HepG2 (cell line): ENCODE measurements around the gene MOCS1. TPM values are rescaled to one million over a fixed set of nuclear protein-coding genes. Genes with fewer than 3 reads are reported as not detected.

ENCODE experiments used
- ARHGAP35 ChIP-seq: sonication (generic); formaldehyde crosslinking; IDR thresholded peaks from 2 replicates; pipeline ENCODE4 v1.9.0; 2022; ENCODE audit warnings: mild to moderate bottlenecking, inconsistent platforms, moderate library complexity, missing genetic modification reagents, borderline replicate concordance
- EP300 ChIP-seq, 3 experiments: sonication (generic) in 1 of 3; formaldehyde crosslinking in 1 of 3; IDR thresholded peaks; 2 replicates each; pipeline versions ENCODE4 v1.5.1 to v1.6.1; 2011 to 2020; ENCODE audit warnings: low read depth in 2 of 3, low read length in 2 of 3, borderline replicate concordance in 1 of 3, improper control_type of control experiment in 1 of 3, mild to moderate bottlenecking in 1 of 3, missing genetic modification reagents in 1 of 3, moderate library complexity in 1 of 3
- IRX3 ChIP-seq: sonication (generic); formaldehyde crosslinking; IDR thresholded peaks from 2 replicates; pipeline ENCODE4 v1.8.1; 2023; ENCODE audit warnings: mild to moderate bottlenecking, low read depth, missing genetic modification reagents, borderline replicate concordance
- KDM6A ChIP-seq: IDR thresholded peaks from 2 replicates; pipeline ENCODE4 v1.6.1; 2016; ENCODE audit warnings: low read depth
- SALL1 ChIP-seq: sonication (generic); formaldehyde crosslinking; IDR thresholded peaks from 2 replicates; pipeline ENCODE4 v1.8.0; 2022; ENCODE audit warnings: mild to moderate bottlenecking, missing genetic modification reagents
- TBX3 ChIP-seq: fragments of 450-650 bp; IDR thresholded peaks from 2 replicates; pipeline ENCODE4 v1.6.1; 2017; ENCODE audit warnings: antibody characterized with exemption, mild to moderate bottlenecking, inconsistent platforms, borderline replicate concordance
- ZNF12 ChIP-seq: sonication (generic); formaldehyde crosslinking; IDR thresholded peaks from 2 replicates; pipeline ENCODE4 v1.5.0; 2020; ENCODE audit warnings: missing genetic modification reagents
- ZNF234 ChIP-seq: sonication (generic); formaldehyde crosslinking; conservative IDR thresholded peaks from 2 replicates; pipeline ENCODE4 v1.5.1; 2020; ENCODE audit warnings: mild to moderate bottlenecking, missing genetic modification reagents
- ZNF292 ChIP-seq: sonication (generic); formaldehyde crosslinking; IDR thresholded peaks from 2 replicates; pipeline ENCODE4 v1.8.1; 2022; ENCODE audit warnings: mild to moderate bottlenecking, low read depth, missing genetic modification reagents, borderline replicate concordance
- ZNF296 ChIP-seq: sonication (generic); formaldehyde crosslinking; conservative IDR thresholded peaks from 2 replicates; pipeline ENCODE4 v1.5.0; 2020; ENCODE audit warnings: mild to moderate bottlenecking, missing genetic modification reagents
- ZNF766 ChIP-seq: sonication (generic); formaldehyde crosslinking; IDR thresholded peaks from 2 replicates; pipeline ENCODE4 v1.5.0; 2020; ENCODE audit warnings: missing genetic modification reagents, borderline replicate concordance
- polyA plus RNA-seq, 8 experiments: library from polyadenylated mRNA; depleted of rRNA in 3 of 8; stranded (reverse) in 7 of 8; unstranded in 1 of 8; fragments of >200 nt; fragmentation: Illumina TruSeq in 4 of 8; extraction: Trizol in 4 of 8; gene quantifications; 2 replicates each; pipeline versions ENCODE4 v1.2.1 to v1.2.3, GENCODE V29; 2011 to 2016; ENCODE audit warnings: low read depth in 4 of 8, missing spikeins in 1 of 8, mixed read lengths in 1 of 8; ENCODE audit not compliant: insufficient read depth in 1 of 8
- total RNA-seq, 5 experiments: library from RNA; depleted of rRNA; stranded (reverse); fragments of >200 nt; fragmentation: Illumina TruSeq; extraction: Trizol; gene quantifications; 2 replicates each; pipeline ENCODE4 v1.2.3, GENCODE V29; 2016; ENCODE audit warnings: low read depth in 1 of 5
- TF ChIP-seq, protein P1 (sequence below): sonication (generic); formaldehyde crosslinking; IDR thresholded peaks from 2 replicates; pipeline ENCODE4 v1.5.1; 2020; ENCODE audit warnings: missing genetic modification reagents, mild to moderate bottlenecking, borderline replicate concordance
- TF ChIP-seq, protein P2 (sequence below): sonication (generic); formaldehyde crosslinking; IDR thresholded peaks from 2 replicates; pipeline ENCODE4 v1.8.0; 2022; ENCODE audit warnings: mild to moderate bottlenecking, missing genetic modification reagents; ENCODE audit not compliant: insufficient replicate concordance
- TF ChIP-seq, protein P3 (sequence below), 2 experiments: IDR thresholded peaks; 2 replicates each; pipeline ENCODE4 v1.6.1; 2011 to 2012; ENCODE audit warnings: low read length in 2 of 2, borderline replicate concordance in 1 of 2, low read depth in 1 of 2, mild to moderate bottlenecking in 1 of 2, moderate library complexity in 1 of 2
- TF ChIP-seq, protein P4 (sequence below): sonication (generic); formaldehyde crosslinking; IDR thresholded peaks from 2 replicates; pipeline ENCODE4 v1.4.0; 2020; ENCODE audit warnings: missing genetic modification reagents
- TF ChIP-seq, protein P5 (sequence below): IDR thresholded peaks from 2 replicates; pipeline ENCODE4 v1.6.1; 2016
- TF ChIP-seq, protein P6 (sequence below): sonication (generic); formaldehyde crosslinking; IDR thresholded peaks from 2 replicates; pipeline ENCODE4 v1.8.1; 2023; ENCODE audit warnings: mild to moderate bottlenecking, missing genetic modification reagents

Gene MOCS1
- total and polyA plus RNA-seq, 2 of the 13 experiments (the other 11 are each of a cell fraction or from before 2014, with no cell fraction given): 5.3 to 11.7 TPM

DNA sequence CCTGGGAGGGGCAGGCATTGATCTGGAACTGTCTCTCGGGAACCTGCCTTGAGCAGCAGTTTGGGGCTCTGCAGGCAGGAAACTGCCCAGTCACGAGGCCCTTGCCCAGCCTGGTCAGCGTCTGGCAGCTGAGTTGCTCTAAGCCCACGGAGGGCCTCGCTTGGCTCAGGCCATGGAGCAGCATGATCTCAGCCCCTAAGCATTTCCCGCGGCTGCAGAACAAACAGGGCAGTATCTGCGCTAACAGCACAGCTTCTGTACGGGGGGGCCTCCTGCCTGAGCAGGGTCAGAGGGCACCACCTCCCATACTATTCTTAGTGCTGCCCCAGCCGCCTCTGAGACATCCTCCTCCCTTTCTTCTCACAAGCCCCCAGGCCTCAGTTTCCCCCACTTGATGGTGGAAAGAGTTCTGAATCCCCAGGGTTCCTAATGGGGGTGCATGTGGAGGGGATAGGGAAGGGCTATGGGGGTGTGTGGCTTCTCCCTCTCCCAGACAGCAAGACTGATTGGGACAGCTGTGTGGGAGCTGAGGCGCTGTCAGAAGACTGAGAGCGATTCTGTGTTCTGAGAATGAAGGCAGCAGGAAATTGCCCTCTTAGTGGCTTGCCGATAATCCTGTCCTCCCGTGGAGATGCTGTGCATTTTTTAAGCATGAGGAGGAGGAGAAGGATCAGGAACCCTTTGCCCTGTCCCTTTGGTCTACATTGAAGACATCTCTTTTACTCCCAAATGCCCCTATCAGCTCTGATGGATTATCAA is 46.4 kb downstream of the MOCS1 start (continued):
- TF ChIP-seq, protein P1, sequence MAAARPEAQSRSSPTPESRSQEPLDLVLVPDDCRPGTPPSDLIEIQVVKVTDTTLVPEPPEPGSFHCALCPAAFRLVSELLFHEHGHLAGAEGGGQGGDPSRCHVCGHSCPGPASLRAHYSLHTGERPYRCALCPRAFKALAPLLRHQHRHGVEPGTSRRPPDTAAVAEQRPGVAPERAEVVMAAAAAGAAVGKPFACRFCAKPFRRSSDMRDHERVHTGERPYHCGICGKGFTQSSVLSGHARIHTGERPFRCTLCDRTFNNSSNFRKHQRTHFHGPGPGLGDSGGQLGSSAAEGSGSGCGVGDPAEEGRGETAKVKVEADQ (CRISPR knock-in tag): peak; percentile 35; the same call in 1 of the 2 replicates
- TF ChIP-seq ZNF292 (CRISPR knock-in tag) (peak; percentile 73; the same call in 1 of the 2 replicates), SALL1 (peak; percentile 91), KDM6A (CRISPR knock-in tag) (no peak), EP300 (IDR thresholded peaks at IDR 0.05; ENCODE audit: low read depth in 2 of 2, low read length in 2 of 2) (peak in 1 of 2 experiments; percentile 6; a peak in 1 of 4 replicates), EP300 (CRISPR knock-in tag; IDR thresholded peaks at IDR 0.05; ENCODE audit: borderline replicate concordance) (peak; percentile 45; the same call in 1 of the 2 replicates), ZNF766 (CRISPR knock-in tag) (no peak), TBX3 (no peak), ARHGAP35 (CRISPR knock-in tag) (no peak), ZNF12 (CRISPR knock-in tag) (peak; percentile 67; the same call in 1 of the 2 replicates), IRX3 (no peak), ZNF234 (CRISPR knock-in tag) (no peak), ZNF296 (no peak; the same call in 1 of the 2 replicates)
- TF ChIP-seq, protein P2, sequence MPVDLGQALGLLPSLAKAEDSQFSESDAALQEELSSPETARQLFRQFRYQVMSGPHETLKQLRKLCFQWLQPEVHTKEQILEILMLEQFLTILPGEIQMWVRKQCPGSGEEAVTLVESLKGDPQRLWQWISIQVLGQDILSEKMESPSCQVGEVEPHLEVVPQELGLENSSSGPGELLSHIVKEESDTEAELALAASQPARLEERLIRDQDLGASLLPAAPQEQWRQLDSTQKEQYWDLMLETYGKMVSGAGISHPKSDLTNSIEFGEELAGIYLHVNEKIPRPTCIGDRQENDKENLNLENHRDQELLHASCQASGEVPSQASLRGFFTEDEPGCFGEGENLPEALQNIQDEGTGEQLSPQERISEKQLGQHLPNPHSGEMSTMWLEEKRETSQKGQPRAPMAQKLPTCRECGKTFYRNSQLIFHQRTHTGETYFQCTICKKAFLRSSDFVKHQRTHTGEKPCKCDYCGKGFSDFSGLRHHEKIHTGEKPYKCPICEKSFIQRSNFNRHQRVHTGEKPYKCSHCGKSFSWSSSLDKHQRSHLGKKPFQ (CRISPR knock-in tag): no peak
- TF ChIP-seq, protein P3, sequence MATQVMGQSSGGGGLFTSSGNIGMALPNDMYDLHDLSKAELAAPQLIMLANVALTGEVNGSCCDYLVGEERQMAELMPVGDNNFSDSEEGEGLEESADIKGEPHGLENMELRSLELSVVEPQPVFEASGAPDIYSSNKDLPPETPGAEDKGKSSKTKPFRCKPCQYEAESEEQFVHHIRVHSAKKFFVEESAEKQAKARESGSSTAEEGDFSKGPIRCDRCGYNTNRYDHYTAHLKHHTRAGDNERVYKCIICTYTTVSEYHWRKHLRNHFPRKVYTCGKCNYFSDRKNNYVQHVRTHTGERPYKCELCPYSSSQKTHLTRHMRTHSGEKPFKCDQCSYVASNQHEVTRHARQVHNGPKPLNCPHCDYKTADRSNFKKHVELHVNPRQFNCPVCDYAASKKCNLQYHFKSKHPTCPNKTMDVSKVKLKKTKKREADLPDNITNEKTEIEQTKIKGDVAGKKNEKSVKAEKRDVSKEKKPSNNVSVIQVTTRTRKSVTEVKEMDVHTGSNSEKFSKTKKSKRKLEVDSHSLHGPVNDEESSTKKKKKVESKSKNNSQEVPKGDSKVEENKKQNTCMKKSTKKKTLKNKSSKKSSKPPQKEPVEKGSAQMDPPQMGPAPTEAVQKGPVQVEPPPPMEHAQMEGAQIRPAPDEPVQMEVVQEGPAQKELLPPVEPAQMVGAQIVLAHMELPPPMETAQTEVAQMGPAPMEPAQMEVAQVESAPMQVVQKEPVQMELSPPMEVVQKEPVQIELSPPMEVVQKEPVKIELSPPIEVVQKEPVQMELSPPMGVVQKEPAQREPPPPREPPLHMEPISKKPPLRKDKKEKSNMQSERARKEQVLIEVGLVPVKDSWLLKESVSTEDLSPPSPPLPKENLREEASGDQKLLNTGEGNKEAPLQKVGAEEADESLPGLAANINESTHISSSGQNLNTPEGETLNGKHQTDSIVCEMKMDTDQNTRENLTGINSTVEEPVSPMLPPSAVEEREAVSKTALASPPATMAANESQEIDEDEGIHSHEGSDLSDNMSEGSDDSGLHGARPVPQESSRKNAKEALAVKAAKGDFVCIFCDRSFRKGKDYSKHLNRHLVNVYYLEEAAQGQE (IDR thresholded peaks at IDR 0.05; ENCODE audit: borderline replicate concordance in 1 of 2, low read depth in 1 of 2, low read length in 2 of 2): no peak
- TF ChIP-seq, protein P4, sequence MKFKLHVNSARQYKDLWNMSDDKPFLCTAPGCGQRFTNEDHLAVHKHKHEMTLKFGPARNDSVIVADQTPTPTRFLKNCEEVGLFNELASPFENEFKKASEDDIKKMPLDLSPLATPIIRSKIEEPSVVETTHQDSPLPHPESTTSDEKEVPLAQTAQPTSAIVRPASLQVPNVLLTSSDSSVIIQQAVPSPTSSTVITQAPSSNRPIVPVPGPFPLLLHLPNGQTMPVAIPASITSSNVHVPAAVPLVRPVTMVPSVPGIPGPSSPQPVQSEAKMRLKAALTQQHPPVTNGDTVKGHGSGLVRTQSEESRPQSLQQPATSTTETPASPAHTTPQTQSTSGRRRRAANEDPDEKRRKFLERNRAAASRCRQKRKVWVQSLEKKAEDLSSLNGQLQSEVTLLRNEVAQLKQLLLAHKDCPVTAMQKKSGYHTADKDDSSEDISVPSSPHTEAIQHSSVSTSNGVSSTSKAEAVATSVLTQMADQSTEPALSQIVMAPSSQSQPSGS (CRISPR knock-in tag): peak; percentile 97
- TF ChIP-seq, protein P5, sequence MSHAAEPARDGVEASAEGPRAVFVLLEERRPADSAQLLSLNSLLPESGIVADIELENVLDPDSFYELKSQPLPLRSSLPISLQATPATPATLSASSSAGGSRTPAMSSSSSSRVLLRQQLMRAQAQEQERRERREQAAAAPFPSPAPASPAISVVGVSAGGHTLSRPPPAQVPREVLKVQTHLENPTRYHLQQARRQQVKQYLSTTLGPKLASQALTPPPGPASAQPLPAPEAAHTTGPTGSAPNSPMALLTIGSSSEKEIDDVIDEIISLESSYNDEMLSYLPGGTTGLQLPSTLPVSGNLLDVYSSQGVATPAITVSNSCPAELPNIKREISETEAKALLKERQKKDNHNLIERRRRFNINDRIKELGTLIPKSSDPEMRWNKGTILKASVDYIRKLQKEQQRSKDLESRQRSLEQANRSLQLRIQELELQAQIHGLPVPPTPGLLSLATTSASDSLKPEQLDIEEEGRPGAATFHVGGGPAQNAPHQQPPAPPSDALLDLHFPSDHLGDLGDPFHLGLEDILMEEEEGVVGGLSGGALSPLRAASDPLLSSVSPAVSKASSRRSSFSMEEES (CRISPR knock-in tag): peak; percentile 87
- TF ChIP-seq, protein P6, sequence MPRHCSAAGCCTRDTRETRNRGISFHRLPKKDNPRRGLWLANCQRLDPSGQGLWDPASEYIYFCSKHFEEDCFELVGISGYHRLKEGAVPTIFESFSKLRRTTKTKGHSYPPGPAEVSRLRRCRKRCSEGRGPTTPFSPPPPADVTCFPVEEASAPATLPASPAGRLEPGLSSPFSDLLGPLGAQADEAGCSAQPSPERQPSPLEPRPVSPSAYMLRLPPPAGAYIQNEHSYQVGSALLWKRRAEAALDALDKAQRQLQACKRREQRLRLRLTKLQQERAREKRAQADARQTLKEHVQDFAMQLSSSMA (CRISPR knock-in tag): 0 out of 2 replicates have a peak, but pooled peaks have one; percentile 42
